Heart left ventricle (tissue), 16 donors: ENCODE measurements around the gene CCL20. TPM values are rescaled to one million over a fixed set of nuclear protein-coding genes. Genes with fewer than 3 reads are reported as not detected.

Experiments
- ATAC-seq, 4 donors: fragments of 200-7000 bp; cut with Tn5 transposase; one replicate each; pipeline ENCODE4 v1.9.1; 2020 to 2022; ENCODE audit warnings: moderate library complexity in 4 of 4, mild to moderate bottlenecking in 3 of 4, moderate number of reproducible peaks in 1 of 4
- DNase-seq, 5 donors: peaks; one replicate each; pipeline ENCODE4 v3.0.0-alpha.2; 2020
- H3K27ac ChIP-seq, 12 donors: fragments of 200-600 bp; sonication (generic) in 4 of 12; one replicate each; pipeline versions ENCODE4 v1.5.0 to v1.8.0; 2016 to 2022; ENCODE audit warnings: mild to moderate bottlenecking in 2 of 12
- H3K27me3 ChIP-seq, 9 donors: fragments of 200-600 bp; sonication (generic) in 2 of 9; one replicate each; pipeline versions ENCODE4 v1.5.1 to v1.8.0; 2016 to 2022; ENCODE audit warnings: mild to moderate bottlenecking in 3 of 9
- H3K36me3 ChIP-seq, 9 donors: fragments of 200-600 bp; sonication (generic) in 2 of 9; one replicate each; pipeline versions ENCODE4 v1.5.0 to v1.8.0; 2018 to 2022; ENCODE audit warnings: mild to moderate bottlenecking in 2 of 9
- H3K4me1 ChIP-seq, 12 donors: fragments of 200-600 bp; sonication (generic) in 4 of 12; one replicate each; pipeline versions ENCODE4 v1.5.0 to v1.8.0; 2016 to 2022; ENCODE audit warnings: mild to moderate bottlenecking in 3 of 12
- H3K4me3 ChIP-seq, 12 donors: fragments of 200-600 bp; sonication (generic) in 4 of 12; one replicate each; pipeline versions ENCODE4 v1.5.0 to v1.8.0; 2017 to 2022; ENCODE audit warnings: mild to moderate bottlenecking in 9 of 12, moderate library complexity in 4 of 12
- H3K9me3 ChIP-seq, 12 donors: fragments of 200-600 bp; sonication (generic) in 4 of 12; one replicate each; pipeline versions ENCODE4 v1.5.0 to v1.8.0; 2016 to 2022; ENCODE audit warnings: mild to moderate bottlenecking in 1 of 12
- POLR2A ChIP-seq, 2 donors: fragments of 450-650 bp; IDR thresholded peaks; one replicate each; pipeline ENCODE4 v1.6.1; 2017; ENCODE audit warnings: antibody characterized with exemption in 2 of 2, mild to moderate bottlenecking in 2 of 2, moderate library complexity in 2 of 2
- WGBS, 4 donors: extraction: QIAGEN DNeasy Blood & Tissue Kit in 2 of 4; methylation state at CpG; one replicate each; pipeline versions ENCODE4 v1.1.5 to v1.1.7; 2013 to 2018; 5-methylcytosine and 5-hydroxymethylcytosine counted together
- intact Hi-C, 10 donors: fragments of 100-400 bp; cut with DNase I; formaldehyde crosslinking; loops; one replicate each; pipeline versions ENCODE4 v1.11.1 to v1.14.2; 2022
- long read RNA-seq, 3 donors: library from polyadenylated mRNA; unstranded; transcript quantifications; one replicate each; pipeline ENCODE4 v2.0.0, GENCODE V29; 2020 to 2021
- polyA plus RNA-seq, 2 donors: library from polyadenylated mRNA; stranded (reverse); fragments of 200-250 nt; gene quantifications; one replicate each; pipeline ENCODE4 v1.2.3, GENCODE V29; 2013
- total RNA-seq, 9 donors: library from RNA; depleted of rRNA in 2 of 9; stranded (reverse); fragments of >200 nt in 2 of 9; fragmentation: NEBNext Ultra II Directional in 3 of 9; extraction: Animal tissue kit (Norgen Biotek cat#: 25700) in 3 of 9; gene quantifications; one replicate each; pipeline versions ENCODE4 v1.1.0 to v1.2.4, GENCODE V29; 2016 to 2023
- TF ChIP-seq, protein P1 (sequence below), 12 donors: fragments of 200-600 bp; sonication (generic) in 4 of 12; IDR thresholded peaks; one replicate each; pipeline versions ENCODE4 v1.5.0 to v1.8.0; 2018 to 2022; ENCODE audit warnings: antibody characterized with exemption in 12 of 12, mild to moderate bottlenecking in 5 of 12
- donor health status: ischemic (EF 13 %, LVEDD 7.1; RV severe dilation, severe dysfunction).
- donor health status: healthy with polysubstance abuse.
- donor health status: DM: no; HTN: yes; CAD: no.
- donor health status: DM: no; HTN: no; CAD: no.
- donor health status: ischemic (EF 25% LVEDD 6.9; RV normal size, moderate dysfunction).
- donor health status: ischemic (EF 25% LVEDD 5.7; RV mildly dilated, moderate dysfunction).
- donor health status: healthy.
- donor health status: DM: yes; HTN: yes; CAD: no.
- donor health status: ischemic (EF 35%, LVEDD 5.7; RV mildly dilated, moderate dysfunction).
- donor health status: nonischemic (EF 11% LVEDD 7.7; RV severe dilation, severe dysfunction).
- donor health status: DM: yes; HTN: yes; CAD: no.
- donor health status: PGD.
- donor health status: ischemic (EF 29% LVEDD 5.4; RV normal size, mild dysfunction).
- donor health status: nonischemic (EF 23%, LVEDD 6.1; RV moderate dilation, normal function).

The CCL20 gene, protein sequence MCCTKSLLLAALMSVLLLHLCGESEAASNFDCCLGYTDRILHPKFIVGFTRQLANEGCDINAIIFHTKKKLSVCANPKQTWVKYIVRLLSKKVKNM
- under 1 TPM in 1 of 9 donors, not detected in 8; 0.48 TPM for total RNA-seq
- 1 to 10 TPM in 1 of 2 donors, not detected in 1; 1.1 TPM for polyA plus RNA-seq
- long read RNA-seq, donor 1: 0 reads
- long read RNA-seq, donor 2: 0 reads
- long read RNA-seq, donor 3: 0 reads

DNA sequence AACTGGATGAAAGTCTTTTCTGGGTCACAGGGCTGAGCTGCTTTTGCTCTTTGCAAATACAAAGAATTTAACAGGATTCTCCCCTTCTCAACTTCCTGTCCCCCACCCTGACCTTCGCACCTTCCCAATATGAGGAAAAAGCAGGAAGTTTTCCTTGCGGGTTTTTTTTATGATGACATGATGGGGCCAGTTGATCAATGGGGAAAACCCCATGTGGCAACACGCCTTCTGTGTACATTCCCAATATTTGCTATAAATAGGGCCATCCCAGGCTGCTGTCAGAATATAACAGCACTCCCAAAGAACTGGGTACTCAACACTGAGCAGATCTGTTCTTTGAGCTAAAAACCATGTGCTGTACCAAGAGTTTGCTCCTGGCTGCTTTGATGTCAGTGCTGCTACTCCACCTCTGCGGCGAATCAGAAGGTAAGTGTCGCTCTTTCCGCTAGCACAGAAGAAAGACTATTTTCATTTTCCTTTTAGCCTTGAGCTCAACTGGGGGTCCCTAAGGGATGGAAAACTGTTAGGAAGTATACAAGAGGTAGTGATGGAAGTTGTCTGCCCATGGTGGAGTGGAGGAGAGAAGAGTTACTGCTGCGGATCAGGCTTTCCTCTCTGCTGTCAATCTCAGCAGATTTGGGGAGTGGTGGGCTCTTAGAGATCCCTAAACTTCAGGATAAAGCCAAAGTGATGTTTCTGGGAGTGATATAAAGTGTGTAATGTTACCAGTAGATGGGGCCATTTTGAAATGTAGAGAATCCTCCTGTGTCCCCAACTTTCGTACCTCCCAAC is at the start of gene CCL20:
TSS of gene CCL20 (plus strand) at position 281 of the 792 bp plus-strand sequence. CDS start at position 351, 70 bp downstream.
- H3K27me3 ChIP-seq: peaks cover 0 to 27% (median 2%) of the 10 kb centered on the region in 9 donors
- no peak within 1 kb of the TSS for H3K27ac ChIP-seq
- TF ChIP-seq, protein P1, sequence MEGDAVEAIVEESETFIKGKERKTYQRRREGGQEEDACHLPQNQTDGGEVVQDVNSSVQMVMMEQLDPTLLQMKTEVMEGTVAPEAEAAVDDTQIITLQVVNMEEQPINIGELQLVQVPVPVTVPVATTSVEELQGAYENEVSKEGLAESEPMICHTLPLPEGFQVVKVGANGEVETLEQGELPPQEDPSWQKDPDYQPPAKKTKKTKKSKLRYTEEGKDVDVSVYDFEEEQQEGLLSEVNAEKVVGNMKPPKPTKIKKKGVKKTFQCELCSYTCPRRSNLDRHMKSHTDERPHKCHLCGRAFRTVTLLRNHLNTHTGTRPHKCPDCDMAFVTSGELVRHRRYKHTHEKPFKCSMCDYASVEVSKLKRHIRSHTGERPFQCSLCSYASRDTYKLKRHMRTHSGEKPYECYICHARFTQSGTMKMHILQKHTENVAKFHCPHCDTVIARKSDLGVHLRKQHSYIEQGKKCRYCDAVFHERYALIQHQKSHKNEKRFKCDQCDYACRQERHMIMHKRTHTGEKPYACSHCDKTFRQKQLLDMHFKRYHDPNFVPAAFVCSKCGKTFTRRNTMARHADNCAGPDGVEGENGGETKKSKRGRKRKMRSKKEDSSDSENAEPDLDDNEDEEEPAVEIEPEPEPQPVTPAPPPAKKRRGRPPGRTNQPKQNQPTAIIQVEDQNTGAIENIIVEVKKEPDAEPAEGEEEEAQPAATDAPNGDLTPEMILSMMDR (IDR thresholded peaks at IDR 0.05): no peak
- TF ChIP-seq POLR2A (IDR thresholded peaks at IDR 0.05): no peak
- 75 to 84% (median 78%) methylated on average over 9 of the region's 9 CpGs for WGBS, 4 donors
- no peak for ATAC-seq
- intact Hi-C loops: no loop called here
- H3K4me3 ChIP-seq: no peak within 1 kb of the TSS
- no peak for DNase-seq
- no peaks in the 10 kb centered on the region for H3K9me3 ChIP-seq
- peaks cover 0 to 14% (median 0%) of the 10 kb centered on the region in 12 donors for H3K4me1 ChIP-seq
- H3K36me3 ChIP-seq: no peaks in the 10 kb centered on the region

DNA sequence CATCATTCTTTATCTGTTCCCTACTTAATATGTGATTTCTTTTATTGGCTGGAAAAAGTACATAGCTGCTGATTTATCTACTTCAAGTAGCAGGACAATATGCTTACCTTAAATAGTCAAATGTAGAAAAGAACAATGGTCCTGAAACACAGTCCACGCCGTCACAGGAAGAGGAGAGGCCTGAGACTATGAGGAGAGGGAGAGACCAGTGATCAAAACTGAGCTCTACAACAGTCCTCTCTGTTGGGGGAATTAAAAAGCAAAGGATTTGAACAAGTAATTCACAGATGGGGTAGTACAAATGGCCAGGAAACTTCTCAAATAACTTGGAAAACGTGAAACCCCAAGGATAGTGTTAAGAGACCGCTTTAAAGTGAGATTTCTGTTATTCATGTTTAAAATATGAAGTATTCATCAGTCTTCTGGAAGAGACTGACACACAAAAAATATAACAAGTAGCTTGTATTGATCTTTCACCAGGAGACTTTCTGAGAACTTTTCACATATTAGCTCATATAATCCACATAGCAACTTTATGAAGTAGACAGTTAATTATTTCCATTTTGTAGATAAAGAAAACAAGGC is 47.8 kb upstream of the CCL20 start:
- no peak for TF ChIP-seq POLR2A (IDR thresholded peaks at IDR 0.05)
- TF ChIP-seq, protein P1 (IDR thresholded peaks at IDR 0.05): no peak
- intact Hi-C loops: loop anchor here (1.0 to 10.0 kb wide), 12 partner anchors 107 to 631 kb away; partner anchors contain the start of gene AGFG1 (in 7 of the 10)
- H3K9me3 ChIP-seq: no peaks in the 10 kb centered on the region
- ATAC-seq (peak in 2 of 4 donors; percentile 10 to 28), DNase-seq (no peak)
- H3K4me3 ChIP-seq: no peak overlapping the region
- no peaks in the 10 kb centered on the region for H3K27me3 ChIP-seq
- 37 to 53% (median 43%) methylated on average over 4 of the region's 4 CpGs for WGBS, 4 donors
- H3K27ac ChIP-seq: peak overlapping the region in 4 of 12 donors; percentile 1 to 47 (median 23)
- H3K36me3 ChIP-seq: no peaks in the 10 kb centered on the region
- peaks cover 0 to 10% (median 5%) of the 10 kb centered on the region in 12 donors for H3K4me1 ChIP-seq

DNA sequence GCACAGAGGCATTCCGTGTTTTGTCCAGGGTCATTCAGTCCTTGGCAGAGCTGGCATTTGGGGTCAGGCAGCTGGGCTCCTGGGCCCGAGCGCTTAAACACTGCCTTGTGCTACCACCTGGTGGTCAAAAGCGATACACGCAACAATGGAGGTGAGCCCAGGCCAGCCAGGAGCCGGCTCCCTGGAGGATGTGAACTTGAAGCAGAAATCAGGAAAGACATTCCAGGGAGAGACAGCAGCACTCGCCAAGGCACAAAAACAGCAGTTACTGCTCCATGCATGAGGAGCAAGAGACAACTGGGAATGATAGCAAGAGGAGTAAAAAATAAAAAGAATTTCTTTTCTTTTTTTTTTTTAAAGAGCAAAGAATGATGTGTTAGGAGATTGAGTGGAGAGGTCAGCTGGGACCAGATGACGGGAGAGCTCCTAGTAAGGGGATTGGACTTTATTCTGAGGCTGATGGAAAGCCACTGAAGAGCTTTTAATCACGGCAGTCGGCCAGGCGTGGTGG is 47.2 kb upstream of the CCL20 start:
- Histone ChIP-seq H3K4me3 (no peak overlapping the region), H3K9me3 (no peaks in the 10 kb centered on the region), H3K36me3 (no peaks in the 10 kb centered on the region), H3K4me1 (peaks cover 0 to 10% (median 5%) of the 10 kb centered on the region in 12 donors), H3K27me3 (no peaks in the 10 kb centered on the region), H3K27ac (peak overlapping the region in 2 of 12 donors; percentile 4 to 42)
- DNase-seq (peak; percentile 66 to 84 (median 81)), ATAC-seq (peak; percentile 85 to 99 (median 97))
- 19 to 26% (median 22%) methylated on average over 11 of the region's 11 CpGs for WGBS, 4 donors
- TF ChIP-seq, protein P1 (IDR thresholded peaks at IDR 0.05): peak; percentile 71 to 91 (median 87)
- TF ChIP-seq POLR2A (IDR thresholded peaks at IDR 0.05): no peak
- intact Hi-C loops: loop anchor here (1.0 to 10.0 kb wide), 12 partner anchors 108 to 632 kb away; partner anchors contain the start of gene AGFG1 (in 7 of the 10)
